Measurements from ENCODE around the gene ATP6V1B1. TPM values are rescaled to one million over a fixed set of nuclear protein-coding genes. Genes with fewer than 3 reads are reported as not detected.

The ATP6V1B1 gene
- total and polyA plus RNA-seq, 10 of the 15 experiments (the other 5 are each of a cell fraction or from before 2014, with no cell fraction given) = not detected

GRCh38 chr2:70983506-70984227 is 48.0 kb downstream of the ATP6V1B1 start (continued):
- TF ChIP-seq ELK1 (IDR thresholded peaks at IDR 0.05; ENCODE audit: low read depth, low read length) = no peak
- TF ChIP-seq HSF1 (IDR thresholded peaks at IDR 0.05; ENCODE audit: low read depth, low read length) = no peak
- no peak for TF ChIP-seq NR2C1 (IDR thresholded peaks at IDR 0.05)
- TF ChIP-seq PKNOX1 (IDR thresholded peaks at IDR 0.05) = no peak

GRCh38 chr2:70984228-70984575 is 48.5 kb downstream of the ATP6V1B1 start:
- no peaks in the 10 kb centered on the region for H4K20me1 ChIP-seq (ENCODE audit: control insufficient read depth, insufficient read depth)
- no peak overlapping the region for H3K27ac ChIP-seq (ENCODE audit: control insufficient read depth, insufficient read depth)
- ChIA-PET CTCF (interaction anchor here (0.9 to 2.2 kb wide), 11 partner anchors 9 to 680 kb away, joined by 3 to 18 read pairs (median 4); partner anchors contain the start of genes NAGK and TEX261), SMC1A (ENCODE audit: uncharacterized antibody, unreplicated experiment) (interaction anchor here (1.0 to 2.0 kb wide), 4 partner anchors 12 to 20 kb away, joined by 3 to 11 read pairs (median 4); no protein-coding TSS in a partner anchor), RAD21 (ENCODE audit: unreplicated experiment) (interaction anchor here (1.2 kb wide), 2 partner anchors 17 to 172 kb away, joined by 4 read pairs; no protein-coding TSS in a partner anchor), POLR2A (no interaction called here)
- H3K79me2 ChIP-seq (ENCODE audit: control insufficient read depth, insufficient read depth, low read length) = no peaks in the 10 kb centered on the region
- TF ChIP-seq EZH2 (IDR thresholded peaks at IDR 0.05; ENCODE audit: borderline replicate concordance, control insufficient read depth, low read depth, low read length) = no peak
- TF ChIP-seq CREB1 (IDR thresholded peaks at IDR 0.05; ENCODE audit: low read depth) = no peak
- no peak for TF ChIP-seq FOS (IDR thresholded peaks at IDR 0.05; ENCODE audit: borderline replicate concordance, extremely low read depth, insufficient read length)
- TF ChIP-seq NFYA (IDR thresholded peaks at IDR 0.05; ENCODE audit: borderline replicate concordance, low read depth, low read length) = no peak
- no peak for TF ChIP-seq CHD1 (IDR thresholded peaks at IDR 0.05; ENCODE audit: low read depth, low read length)
- no peak for TF ChIP-seq BHLHE40 (IDR thresholded peaks at IDR 0.05; ENCODE audit: borderline replicate concordance in 1 of 2, low read depth in 2 of 2, low read length in 1 of 2)
- no peak for TF ChIP-seq BCLAF1 (IDR thresholded peaks at IDR 0.05)
- TF ChIP-seq EGR1 (IDR thresholded peaks at IDR 0.05; ENCODE audit: borderline replicate concordance in 1 of 2, low read depth in 2 of 2, low read length in 2 of 2) = no peak
- TF ChIP-seq RFX5 (IDR thresholded peaks at IDR 0.05; ENCODE audit: low read depth, low read length) = no peak
- TF ChIP-seq SMC3 (IDR thresholded peaks at IDR 0.05; ENCODE audit: borderline replicate concordance, low read length) = no peak
- no peak for TF ChIP-seq ZNF622 (IDR thresholded peaks at IDR 0.05)
- in situ Hi-C loops (cut with MboI) = no loop called here
- no TSS peak for BruUV-seq (replicated peaks)
- H3K9ac ChIP-seq (ENCODE audit: control insufficient read depth, insufficient read depth, low read length) = no peak overlapping the region
- no peaks in the 10 kb centered on the region for H3K9me3 ChIP-seq (replicated peaks; ENCODE audit: control insufficient read depth, insufficient read depth, low read length)
- H3K27me3 ChIP-seq (replicated peaks in 1 of 2; ENCODE audit: control insufficient read depth in 2 of 2, insufficient read depth in 2 of 2, low read length in 1 of 2) = no peaks in the 10 kb centered on the region
- intact Hi-C loops (cut with micrococcal nuclease; ENCODE audit: unreplicated experiment) = no loop called here
- ATAC-seq (no peak), FAIRE-seq (no peak), DNase-seq (ENCODE audit: low read depth, low spot score) (no peak)
- no peak overlapping the region for H3K4me2 ChIP-seq (ENCODE audit: control insufficient read depth, insufficient read depth)
- no peaks in the 10 kb centered on the region for H3K4me1 ChIP-seq (ENCODE audit: control insufficient read depth, insufficient read depth, low read length)
- no peak overlapping the region for H3K4me3 ChIP-seq
- 90% methylated on average over 3 of the region's 3 CpGs for WGBS (ENCODE audit: insufficient coverage, insufficient replicate concordance, low lambda C conversion rate, missing lambda C conversion rate)
- no peak overlapping the region for H2AFZ ChIP-seq (ENCODE audit: control insufficient read depth, low read depth, low read length)
- peaks cover 5 to 14% of the 10 kb centered on the region in 2 experiments; a peak in 3 of 4 replicates for H3K36me3 ChIP-seq (ENCODE audit: control insufficient read depth in 2 of 2, insufficient read depth in 2 of 2, low read length in 1 of 2)

Measured in GM12878 (cell line).